SK-N-SH (cell line): ENCODE results near the gene NBEAL1.

Source experiments
- CTCF ChIP-seq: fragments of 200-600 bp; sonication (generic); IDR thresholded peaks from 2 replicates; pipeline ENCODE4 v1.6.1; 2017; ENCODE audit warnings: antibody characterized with exemption, mild to moderate bottlenecking, moderate library complexity
- EP300 ChIP-seq, 2 experiments: IDR thresholded peaks; 2 replicates each; pipeline versions ENCODE4 v1.4.0 to v1.6.1; 2012; ENCODE audit warnings: borderline replicate concordance in 1 of 2, low read depth in 1 of 2, low read length in 1 of 2
- IRF3 ChIP-seq: fragments of 150-350 bp; IDR thresholded peaks from 2 replicates; pipeline ENCODE4 v1.6.1; 2016; ENCODE audit warnings: mild to moderate bottlenecking, low read depth, low read length
- JUND ChIP-seq: IDR thresholded peaks from 2 replicates; pipeline ENCODE4 v1.4.0; 2012
- MAX ChIP-seq: IDR thresholded peaks from 2 replicates; pipeline ENCODE4 v1.4.0; 2012; ENCODE audit warnings: low read depth
- POLR2AphosphoS5 ChIP-seq: IDR thresholded peaks from 2 replicates; pipeline ENCODE4 v1.6.1; 2012; ENCODE audit warnings: low read depth, low read length
- RAD21 ChIP-seq: IDR thresholded peaks from 2 replicates; pipeline ENCODE4 v1.6.1; 2012; ENCODE audit warnings: mild to moderate bottlenecking, low read length
- REST ChIP-seq: IDR thresholded peaks from 2 replicates; pipeline ENCODE4 v1.6.1; 2012; ENCODE audit warnings: mild to moderate bottlenecking, low read depth, low read length, moderate library complexity
- RFX5 ChIP-seq: IDR thresholded peaks from 2 replicates; pipeline ENCODE4 v1.6.1; 2012; ENCODE audit warnings: mild to moderate bottlenecking, improper control_type of control experiment, low read length
- SIN3A ChIP-seq: IDR thresholded peaks from 2 replicates; pipeline ENCODE4 v1.6.1; 2012; ENCODE audit warnings: low read depth, mild to moderate bottlenecking, low read length, moderate library complexity, borderline replicate concordance
- YY1 ChIP-seq: IDR thresholded peaks from 2 replicates; pipeline ENCODE4 v1.4.0; 2012; ENCODE audit warnings: low read depth, mild to moderate bottlenecking

- TF ChIP-seq MAX: no peak
- TF ChIP-seq EP300 (IDR thresholded peaks at IDR 0.05; ENCODE audit: borderline replicate concordance in 1 of 2, low read depth in 1 of 2, low read length in 1 of 2): no peak
- TF ChIP-seq RAD21: no peak
- no peak for TF ChIP-seq SIN3A
- TF ChIP-seq YY1: no peak
- TF ChIP-seq CTCF: no peak
- TF ChIP-seq JUND: no peak
- TF ChIP-seq RFX5: no peak
- TF ChIP-seq POLR2AphosphoS5: no peak
- no peak for TF ChIP-seq REST
- TF ChIP-seq IRF3: no peak
Measured at GRCh38 chr2:203045867-203046266, 31.2 kb downstream of the NBEAL1 start.
